ENCODE measurements around the gene PCDHB7.
"Not testable (repeated sequence)": the region's sequence is repeated elsewhere in the genome, so short reads cannot be mapped to it uniquely, and the experiment has no call there.

Gene PCDHB7

DNA sequence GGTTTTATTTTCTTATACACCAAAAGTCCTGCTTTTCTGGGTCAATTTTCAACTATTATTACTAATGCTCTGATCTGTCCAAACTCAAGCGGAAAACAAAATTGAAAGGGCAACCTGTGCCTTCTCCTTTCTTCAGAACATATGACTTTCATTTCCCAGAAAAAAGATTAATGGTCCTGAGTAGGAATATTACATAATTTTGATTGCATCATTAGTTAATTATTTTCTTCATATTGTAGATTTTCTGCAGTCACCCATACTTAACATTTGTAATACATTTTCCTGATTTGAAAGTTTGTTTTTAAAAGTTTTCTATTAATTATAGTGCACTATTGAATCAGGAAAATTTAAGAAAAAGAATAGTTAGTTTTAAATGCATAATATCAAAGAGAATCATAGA, 3.5 kb downstream of the PCDHB7 start:
- Histone ChIP-seq H3K36me3 (no peaks in the 10 kb centered on the region), H3K4me1 (no peaks in the 10 kb centered on the region), H3K4me3 (ENCODE audit: low read depth, low read length) (no peak overlapping the region), H3K27me3 (no peaks in the 10 kb centered on the region), H3K9me3 (no peaks in the 10 kb centered on the region; the same call in 1 of the 2 replicates)
- no peak for DNase-seq
- TF ChIP-seq, protein P1, sequence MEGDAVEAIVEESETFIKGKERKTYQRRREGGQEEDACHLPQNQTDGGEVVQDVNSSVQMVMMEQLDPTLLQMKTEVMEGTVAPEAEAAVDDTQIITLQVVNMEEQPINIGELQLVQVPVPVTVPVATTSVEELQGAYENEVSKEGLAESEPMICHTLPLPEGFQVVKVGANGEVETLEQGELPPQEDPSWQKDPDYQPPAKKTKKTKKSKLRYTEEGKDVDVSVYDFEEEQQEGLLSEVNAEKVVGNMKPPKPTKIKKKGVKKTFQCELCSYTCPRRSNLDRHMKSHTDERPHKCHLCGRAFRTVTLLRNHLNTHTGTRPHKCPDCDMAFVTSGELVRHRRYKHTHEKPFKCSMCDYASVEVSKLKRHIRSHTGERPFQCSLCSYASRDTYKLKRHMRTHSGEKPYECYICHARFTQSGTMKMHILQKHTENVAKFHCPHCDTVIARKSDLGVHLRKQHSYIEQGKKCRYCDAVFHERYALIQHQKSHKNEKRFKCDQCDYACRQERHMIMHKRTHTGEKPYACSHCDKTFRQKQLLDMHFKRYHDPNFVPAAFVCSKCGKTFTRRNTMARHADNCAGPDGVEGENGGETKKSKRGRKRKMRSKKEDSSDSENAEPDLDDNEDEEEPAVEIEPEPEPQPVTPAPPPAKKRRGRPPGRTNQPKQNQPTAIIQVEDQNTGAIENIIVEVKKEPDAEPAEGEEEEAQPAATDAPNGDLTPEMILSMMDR (IDR thresholded peaks at IDR 0.05; ENCODE audit: low read depth, low read length): no peak

DNA sequence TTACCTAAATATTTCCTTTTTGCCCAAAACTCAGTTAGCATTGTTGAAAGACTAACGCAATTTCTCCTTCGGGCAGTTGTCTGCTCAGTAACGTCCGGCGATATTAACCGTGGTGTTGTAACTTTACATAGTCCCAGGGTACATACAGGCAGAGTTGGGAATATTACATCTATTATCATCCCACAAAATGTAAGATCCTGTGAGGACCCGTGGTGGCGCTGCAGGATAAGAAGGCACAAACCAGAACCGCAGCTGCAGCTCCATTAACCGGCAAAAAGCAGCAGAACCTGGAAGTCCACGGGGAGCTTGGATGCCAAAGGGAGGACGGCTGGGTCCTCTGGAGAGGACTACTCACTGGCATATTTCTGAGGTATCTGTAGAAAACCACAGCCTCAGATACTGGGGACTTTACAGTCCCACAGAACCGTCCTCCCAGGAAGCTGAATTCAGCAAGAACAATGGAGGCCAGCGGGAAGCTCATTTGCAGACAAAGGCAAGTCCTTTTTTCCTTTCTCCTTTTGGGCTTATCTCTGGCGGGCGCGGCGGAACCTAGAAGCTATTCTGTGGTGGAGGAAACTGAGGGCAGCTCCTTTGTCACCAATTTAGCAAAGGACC, 5.2 kb downstream of the PCDHB7 start, which contains the start of gene PCDHB8:
PCDHB8 (plus strand) TSS at position 214 of the 615 bp plus-strand sequence; CDS start at position 459, 245 bp downstream.
- H3K4me3 ChIP-seq (ENCODE audit: low read depth, low read length): peak within 1 kb of the TSS; percentile 11; the same call in 1 of the 2 replicates
- peak; percentile 72 for DNase-seq
- TF ChIP-seq, protein P1 (IDR thresholded peaks at IDR 0.05; ENCODE audit: low read depth, low read length): peak; percentile 63
- not testable (repeated sequence) for H3K9me3 ChIP-seq, H3K4me1 ChIP-seq, H3K36me3 ChIP-seq, H3K27me3 ChIP-seq

DNA sequence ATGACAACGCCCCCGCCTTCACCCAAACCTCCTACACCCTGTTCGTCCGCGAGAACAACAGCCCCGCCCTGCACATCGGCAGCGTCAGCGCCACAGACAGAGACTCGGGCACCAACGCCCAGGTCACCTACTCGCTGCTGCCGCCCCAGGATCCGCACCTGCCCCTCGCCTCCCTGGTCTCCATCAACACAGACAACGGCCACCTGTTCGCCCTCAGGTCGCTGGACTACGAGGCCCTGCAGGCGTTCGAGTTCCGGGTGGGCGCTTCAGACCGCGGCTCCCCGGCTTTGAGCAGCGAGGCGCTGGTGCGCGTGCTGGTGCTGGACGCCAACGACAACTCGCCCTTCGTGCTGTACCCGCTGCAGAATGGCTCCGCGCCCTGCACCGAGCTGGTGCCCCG, 6.9 kb downstream of the PCDHB7 start:
- DNase-seq; H3K36me3 ChIP-seq; H3K4me3 ChIP-seq (ENCODE audit: low read depth, low read length); H3K27me3 ChIP-seq; H3K4me1 ChIP-seq; H3K9me3 ChIP-seq: not testable (repeated sequence)

DNA sequence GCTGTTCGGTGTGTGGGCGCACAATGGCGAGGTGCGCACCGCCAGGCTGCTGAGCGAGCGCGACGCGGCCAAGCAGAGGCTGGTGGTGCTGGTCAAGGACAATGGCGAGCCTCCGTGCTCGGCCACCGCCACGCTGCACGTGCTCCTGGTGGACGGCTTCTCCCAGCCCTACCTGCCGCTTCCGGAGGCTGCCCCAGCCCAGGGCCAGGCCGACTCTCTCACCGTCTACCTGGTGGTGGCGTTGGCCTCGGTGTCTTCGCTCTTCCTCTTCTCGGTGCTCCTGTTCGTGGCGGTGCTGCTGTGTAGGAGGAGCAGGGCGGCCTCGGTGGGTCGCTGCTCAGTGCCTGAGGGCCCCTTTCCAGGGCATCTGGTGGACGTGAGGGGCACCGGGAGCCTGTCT, 7.4 kb downstream of the PCDHB7 start:
- not testable (repeated sequence) for H3K4me3 ChIP-seq (ENCODE audit: low read depth, low read length); DNase-seq; H3K4me1 ChIP-seq; H3K9me3 ChIP-seq; H3K27me3 ChIP-seq; H3K36me3 ChIP-seq

DNA sequence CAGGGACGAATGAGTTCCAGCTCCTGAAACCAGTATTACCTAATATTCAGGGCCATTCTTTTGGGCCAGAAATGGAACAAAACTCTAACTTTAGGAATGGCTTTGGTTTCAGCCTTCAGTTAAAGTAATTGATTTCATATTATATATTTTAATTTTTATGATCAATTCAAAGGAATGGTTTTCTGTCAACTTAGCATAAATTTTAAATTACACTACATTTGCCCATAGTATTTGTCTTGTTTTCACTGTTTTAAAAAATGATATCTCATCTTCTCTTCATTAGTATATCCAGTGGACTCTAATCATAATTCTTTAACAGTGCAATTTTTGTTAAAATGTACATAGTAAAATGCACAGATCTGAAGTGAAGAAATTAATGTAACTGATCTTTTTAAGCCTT, 7.9 kb downstream of the PCDHB7 start:
- H3K4me1 ChIP-seq: no peaks in the 10 kb centered on the region
- peaks cover 7% of the 10 kb centered on the region; the same call in 1 of the 2 replicates for H3K36me3 ChIP-seq
- no peaks in the 10 kb centered on the region for H3K27me3 ChIP-seq
- no peaks in the 10 kb centered on the region; the same call in 1 of the 2 replicates for H3K9me3 ChIP-seq
- no peak overlapping the region for H3K4me3 ChIP-seq (ENCODE audit: low read depth, low read length)
- DNase-seq: no peak
- TF ChIP-seq, protein P1 (IDR thresholded peaks at IDR 0.05; ENCODE audit: low read depth, low read length): no peak

DNA sequence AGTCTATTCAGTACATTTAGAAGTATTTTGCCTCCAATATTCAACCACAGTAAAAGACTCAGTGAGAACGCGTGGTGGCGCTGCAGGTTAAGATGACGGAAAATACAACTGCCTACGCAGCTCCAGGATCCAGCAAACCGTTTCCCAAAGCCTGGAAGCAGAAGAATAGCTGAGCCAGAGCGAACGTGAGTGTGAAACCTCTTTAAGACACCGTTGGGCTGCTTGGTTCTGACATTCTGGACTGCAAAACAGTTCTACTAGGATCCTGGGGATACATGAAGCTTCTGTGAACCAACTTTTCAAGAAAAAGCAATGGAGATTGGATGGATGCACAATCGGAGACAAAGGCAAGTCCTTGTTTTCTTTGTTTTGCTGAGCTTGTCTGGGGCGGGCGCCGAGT, 9.8 kb downstream of the PCDHB7 start, which contains the start of gene PCDHB16:
PCDHB16 (plus strand) TSS at position 140 of the 400 bp plus-strand sequence; CDS start at position 313, 173 bp downstream.
- no peaks in the 10 kb centered on the region for H3K4me1 ChIP-seq
- H3K27me3 ChIP-seq: no peaks in the 10 kb centered on the region
- DNase-seq: peak; percentile 88
- peak within 1 kb of the TSS; percentile 96 for H3K4me3 ChIP-seq (ENCODE audit: low read depth, low read length)
- no peaks in the 10 kb centered on the region for H3K9me3 ChIP-seq
- peaks cover 9% of the 10 kb centered on the region; the same call in 1 of the 2 replicates for H3K36me3 ChIP-seq
- TF ChIP-seq, protein P1 (IDR thresholded peaks at IDR 0.05; ENCODE audit: low read depth, low read length): peak; percentile 90

DNA sequence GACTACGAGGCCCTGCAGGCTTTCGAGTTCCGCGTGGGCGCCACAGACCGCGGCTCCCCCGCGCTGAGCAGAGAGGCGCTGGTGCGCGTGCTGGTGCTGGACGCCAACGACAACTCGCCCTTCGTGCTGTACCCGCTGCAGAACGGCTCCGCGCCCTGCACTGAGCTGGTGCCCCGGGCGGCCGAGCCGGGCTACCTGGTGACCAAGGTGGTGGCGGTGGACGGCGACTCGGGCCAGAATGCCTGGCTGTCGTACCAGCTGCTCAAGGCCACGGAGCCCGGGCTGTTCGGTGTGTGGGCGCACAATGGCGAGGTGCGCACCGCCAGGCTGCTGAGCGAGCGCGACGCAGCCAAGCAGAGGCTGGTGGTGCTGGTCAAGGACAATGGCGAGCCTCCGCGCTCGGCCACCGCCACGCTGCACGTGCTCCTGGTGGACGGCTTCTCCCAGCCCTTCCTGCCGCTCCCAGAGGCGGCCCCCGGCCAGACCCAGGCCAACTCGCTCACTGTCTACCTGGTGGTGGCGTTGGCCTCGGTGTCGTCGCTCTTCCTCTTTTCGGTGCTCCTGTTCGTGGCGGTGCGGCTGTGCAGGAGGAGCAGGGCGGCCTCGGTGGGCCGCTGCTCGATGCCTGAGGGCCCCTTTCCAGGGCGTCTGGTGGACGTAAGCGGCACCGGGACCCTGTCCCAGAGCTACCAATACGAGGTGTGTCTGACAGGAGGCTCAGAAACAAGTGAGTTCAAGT, 11.8 kb downstream of the PCDHB7 start:
- H3K9me3 ChIP-seq, DNase-seq, H3K27me3 ChIP-seq: not testable (repeated sequence)

More for the DNA sequence above, 11.8 kb downstream of the PCDHB7 start:
- H3K4me3 ChIP-seq (ENCODE audit: low read depth, low read length); H3K4me1 ChIP-seq; H3K36me3 ChIP-seq: not testable (repeated sequence)

Data from BE2C (cell line).